Activated CD4-positive, alpha-beta T cell treated with anti-CD3 and anti-CD28 coated beads, Interleukin-10, Interleukin-2, amounts not matched to agents 100 ng/mL and 50 ng/mL, durations not matched to agents 16 hours and 8 hours (primary cell): Measurements from ENCODE around the gene GAS5.
A peak's percentile ranks its signal among the peaks of the same experiment; 100 is the strongest.
"Not testable (repeated sequence)": the region's sequence is repeated elsewhere in the genome, so short reads cannot be mapped to it uniquely, and the experiment has no call there.

ENCODE experiments used
- DNase-seq: peaks from one replicate; pipeline ENCODE4 v3.0.0-alpha.2; 2020

Gene GAS5

GRCh38 chr1:173868266-173869020 is 654 bp upstream of the GAS5 start, which contains the start of gene ZBTB37:
ZBTB37 (plus strand) TSS chr1:173868380; CDS start chr1:173870226, 1,846 bp downstream.
- DNase-seq, result peak; percentile 98

- DNase-seq, result peak; percentile 53
Measured at GRCh38 chr1:173867141-173867752, 542 bp downstream of the GAS5 start.

- DNase-seq, result peak; percentile 46
Measured at GRCh38 chr1:173866413-173867115, 1.2 kb downstream of the GAS5 start.

DNA sequence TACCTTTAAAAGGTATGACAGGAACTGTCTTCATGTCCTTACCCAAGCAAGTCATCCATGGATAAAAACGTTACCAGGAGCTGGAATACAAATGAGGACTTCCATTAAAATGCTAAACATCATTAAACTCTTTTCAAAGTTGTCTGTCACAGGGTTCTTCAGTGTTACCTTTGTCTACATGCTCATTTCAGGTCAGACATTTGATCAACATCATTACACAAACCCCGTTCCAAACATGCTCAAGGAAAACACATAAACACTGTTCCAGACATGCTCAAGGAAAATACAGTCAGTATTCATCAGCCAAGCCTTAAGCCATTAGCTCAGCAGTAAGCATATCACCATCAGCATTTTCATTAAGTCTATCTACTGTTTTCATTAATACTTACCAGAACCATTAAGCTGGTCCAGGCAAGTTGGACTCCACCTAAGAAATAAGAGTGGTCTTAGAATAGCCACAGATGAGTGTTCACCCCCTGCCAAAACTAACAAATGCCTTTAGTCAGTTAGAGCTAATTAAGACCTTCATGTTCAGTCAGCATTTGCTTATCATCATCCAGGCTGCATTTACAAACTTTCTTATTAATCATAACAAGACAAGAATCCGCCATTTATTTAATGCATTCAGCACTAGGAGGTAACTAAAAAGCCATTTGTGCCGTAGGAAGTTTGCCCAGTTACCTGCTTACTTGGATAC is 2.2 kb downstream of the GAS5 start:
- peak; percentile 31 for DNase-seq

GRCh38 chr1:173864179-173864867 is 3.5 kb downstream of the GAS5 start:
- DNase-seq, result peak; percentile 38

DNA sequence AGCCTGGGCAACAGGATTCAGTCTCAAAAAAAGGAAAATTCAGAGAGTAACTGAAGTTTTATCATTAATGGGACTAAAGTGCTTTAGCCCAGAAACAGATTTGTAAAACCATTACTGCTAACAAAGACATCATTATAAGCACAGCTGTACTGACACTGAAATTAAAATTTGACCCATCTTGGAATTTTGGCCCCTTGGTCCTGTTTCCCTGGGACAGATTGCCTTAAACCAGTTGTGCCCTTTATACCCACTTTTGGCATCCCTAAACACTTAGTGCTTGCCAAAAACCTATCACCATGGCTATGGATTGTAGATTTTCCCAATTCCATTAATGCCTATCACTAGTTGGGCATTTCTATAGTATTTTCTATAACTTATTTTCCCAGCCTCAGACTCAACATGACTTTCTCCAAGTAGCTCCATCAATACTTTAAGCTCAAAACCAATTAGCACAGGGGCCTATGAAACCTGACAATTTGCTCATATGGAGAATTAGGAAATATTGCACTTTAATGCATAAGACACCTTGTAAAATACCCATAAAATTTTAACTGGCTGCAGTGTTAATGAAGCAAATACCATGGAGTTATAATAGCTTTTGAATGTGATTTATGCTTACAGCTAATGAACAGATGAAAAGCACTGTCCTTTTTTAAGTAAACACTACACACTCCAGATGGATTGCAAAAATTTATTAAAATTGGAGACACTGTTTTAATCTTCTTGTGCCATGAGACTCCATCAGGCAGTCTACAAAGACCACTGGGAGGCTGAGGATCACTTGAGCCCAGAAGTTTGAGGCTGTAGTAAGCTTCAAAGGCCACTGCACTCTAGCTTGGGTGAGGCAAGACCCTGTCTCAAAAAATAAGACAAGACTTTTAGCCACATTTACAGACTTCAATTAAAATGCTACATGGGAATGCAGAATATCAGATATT is 4.3 kb downstream of the GAS5 start:
- DNase-seq, result no peak

DNA sequence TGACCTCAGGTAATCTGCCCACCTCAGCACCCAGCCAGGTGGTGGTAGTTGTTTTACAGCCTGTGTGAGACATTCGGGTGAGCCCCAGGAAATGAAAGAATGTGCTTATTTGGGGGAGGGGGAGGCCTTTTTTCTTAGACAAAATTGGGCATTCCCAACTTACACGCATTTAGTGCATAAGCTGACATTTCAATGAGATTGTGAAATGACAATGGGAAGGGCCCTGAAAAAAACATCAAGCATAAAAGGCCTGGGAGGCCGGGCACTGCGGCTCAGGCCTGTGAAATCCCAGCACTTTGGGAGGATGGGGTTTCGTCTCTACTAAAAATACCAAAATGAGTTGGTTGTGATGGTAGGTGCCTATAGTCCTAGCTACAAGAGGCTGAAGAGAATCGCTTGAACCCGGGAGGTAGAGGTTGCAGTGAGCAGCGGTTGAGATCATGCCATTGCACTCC is 5.0 kb downstream of the GAS5 start:
- DNase-seq, result peak; percentile 52

GRCh38 chr1:173862146-173862768 is 5.5 kb downstream of the GAS5 start:
- peak; percentile 69 for DNase-seq

- peak; percentile 67 for DNase-seq
Measured at GRCh38 chr1:173861731-173862145, 6.1 kb downstream of the GAS5 start.

DNA sequence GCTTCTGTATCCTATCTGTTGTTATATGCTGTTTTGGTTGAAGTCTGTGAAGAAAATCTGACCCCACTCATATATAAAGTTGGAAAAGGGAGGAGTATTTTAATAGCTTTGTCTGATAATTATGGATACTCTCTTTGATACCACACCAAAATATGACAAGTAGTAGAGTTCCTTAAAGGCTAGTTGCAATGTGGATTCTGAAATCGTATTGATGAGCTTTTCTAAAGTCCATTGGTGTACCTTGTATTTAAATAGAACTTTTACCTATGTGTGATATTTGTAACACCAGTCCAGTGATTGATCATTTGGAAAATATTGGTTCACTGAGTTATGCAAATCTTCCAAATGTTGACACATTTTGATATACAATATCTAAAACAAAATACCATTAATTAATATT is 7.7 kb downstream of the GAS5 start:
- DNase-seq, result no peak

- not testable (repeated sequence) for DNase-seq
Measured at GRCh38 chr1:173859547-173859946, 8.2 kb downstream of the GAS5 start.

GRCh38 chr1:173857363-173857917 is 10.3 kb downstream of the GAS5 start:
- no peak for DNase-seq

DNA sequence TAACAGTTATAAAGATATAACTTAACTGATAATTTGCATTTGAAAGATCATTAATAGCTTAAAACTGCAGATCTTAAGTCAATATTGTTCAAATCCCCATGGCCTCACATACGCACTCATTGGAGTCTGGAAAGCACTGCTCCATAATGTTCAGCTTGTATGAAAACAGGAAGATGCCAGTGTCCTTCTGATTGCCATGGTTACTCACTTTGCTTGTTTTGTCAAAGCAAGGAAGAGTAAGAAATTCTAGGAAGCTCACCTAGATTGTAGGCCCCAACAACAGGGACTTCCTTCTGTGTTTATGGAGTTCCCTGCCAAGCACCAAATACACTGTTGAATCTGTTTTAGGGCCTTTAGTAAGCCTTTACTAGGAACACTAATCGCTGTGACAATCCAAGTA is 10.9 kb downstream of the GAS5 start:
- DNase-seq, result no peak

GRCh38 chr1:173856014-173856413 is 11.8 kb downstream of the GAS5 start:
- no peak for DNase-seq

GRCh38 chr1:173853074-173853473 is 14.7 kb downstream of the GAS5 start:
- no peak for DNase-seq

DNA sequence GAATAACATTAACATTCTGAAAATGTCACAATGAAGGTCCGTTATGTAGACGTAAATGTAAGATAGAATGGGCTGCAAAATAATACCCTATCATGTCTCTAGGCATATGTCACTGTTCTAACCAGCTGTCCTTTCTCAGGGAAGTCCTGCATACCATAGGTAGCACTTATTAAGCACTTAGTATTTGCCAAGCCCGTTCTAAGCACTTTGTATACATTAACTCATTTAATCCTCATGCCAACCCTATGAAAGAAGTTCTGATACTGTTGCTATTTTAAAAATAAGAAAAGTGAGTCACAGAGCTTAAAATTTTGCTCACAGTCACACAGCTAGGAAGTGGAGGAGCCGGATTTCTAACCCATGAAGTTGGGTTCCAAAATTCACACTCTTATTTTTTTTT is 15.7 kb downstream of the GAS5 start:
- DNase-seq, result no peak

DNA sequence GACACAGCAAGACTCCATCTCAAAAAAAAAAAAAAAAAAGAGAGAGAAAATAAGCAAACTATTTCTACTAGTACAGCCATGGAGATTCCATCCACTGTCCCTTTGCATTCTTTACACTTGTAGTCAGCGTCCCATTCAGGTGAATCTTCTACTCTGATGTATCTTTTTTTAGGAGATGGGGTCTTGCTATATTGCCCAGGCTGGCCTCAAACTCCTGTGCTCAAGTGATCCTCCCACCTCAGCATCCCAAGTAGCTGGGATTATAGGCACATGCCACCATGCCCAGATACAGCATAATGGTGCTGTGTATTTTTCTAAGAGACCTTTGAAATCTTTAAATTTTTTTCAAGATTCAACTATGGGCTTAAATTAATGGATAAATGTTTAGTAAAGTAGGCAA is 35.0 kb downstream of the GAS5 start:
- DNase-seq, result no peak

- DNase-seq, result no peak
Measured at GRCh38 chr1:173827611-173828010, 40.2 kb downstream of the GAS5 start.

- peak; percentile 96 for DNase-seq
Measured at GRCh38 chr1:173824315-173825081, 43.3 kb downstream of the GAS5 start, which contains the start of the genes CENPL and DARS2. CENPL (minus strand) TSS chr1:173824883; CDS start chr1:173811299, 13,584 bp downstream. DARS2 (plus strand) TSS chr1:173824673; CDS start chr1:173825230, 557 bp downstream.
